Neural progenitor cell (in vitro differentiated cells): ENCODE measurements around the gene GLYATL3.

ENCODE experiments used
- EZH2 ChIP-seq: fragments of 200-600 bp; sonication (generic); IDR thresholded peaks from 2 replicates; pipeline ENCODE4 v1.6.1; 2017; ENCODE audit warnings: antibody characterized with exemption, mild to moderate bottlenecking, moderate library complexity
- TF ChIP-seq, protein P1 (sequence below): fragments of 200-600 bp; sonication (generic); IDR thresholded peaks from 2 replicates; pipeline ENCODE4 v1.5.1; 2017; ENCODE audit warnings: antibody characterized with exemption, mild to moderate bottlenecking

DNA sequence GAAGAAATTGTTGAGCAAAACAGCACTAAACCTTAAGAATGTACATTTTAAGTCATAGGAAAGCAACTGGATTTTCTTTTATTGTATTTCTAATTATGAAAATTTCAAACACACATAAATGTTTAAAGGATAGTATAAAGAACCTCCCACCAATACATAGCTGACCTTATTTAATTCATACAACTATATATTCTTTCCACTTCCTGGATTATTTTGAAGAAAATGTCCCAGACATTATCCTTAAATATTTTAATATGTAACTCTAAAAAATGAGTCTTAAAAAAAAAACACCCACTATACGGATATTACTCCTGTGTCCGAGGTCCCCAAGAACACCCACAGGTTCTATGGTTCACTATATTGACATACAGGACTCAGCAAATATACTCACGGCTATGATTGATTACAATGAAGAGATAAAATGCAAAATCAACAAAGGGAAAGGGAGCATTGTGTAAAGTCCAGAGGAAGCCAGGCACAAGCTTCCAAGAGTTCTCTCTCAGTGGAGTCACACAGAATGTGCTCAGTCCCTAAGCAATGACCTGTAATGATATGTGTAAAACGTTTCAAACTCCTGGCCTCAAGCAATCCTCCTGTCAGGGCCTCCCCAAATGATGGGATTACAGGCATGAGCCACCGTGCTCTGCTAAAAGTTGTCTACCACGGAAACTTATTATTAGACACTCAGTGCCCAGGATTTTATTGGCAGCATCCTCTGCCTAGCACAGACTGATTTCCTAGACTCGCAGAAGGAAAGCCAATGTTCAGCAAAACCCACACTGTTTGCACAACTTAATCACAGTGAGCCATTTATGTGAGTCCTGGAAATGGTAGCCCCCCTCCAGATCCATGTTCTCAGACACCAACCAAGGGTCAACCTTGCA, 23.2 kb downstream of the GLYATL3 start:
- TF ChIP-seq EZH2, result no peak
- TF ChIP-seq, protein P1, sequence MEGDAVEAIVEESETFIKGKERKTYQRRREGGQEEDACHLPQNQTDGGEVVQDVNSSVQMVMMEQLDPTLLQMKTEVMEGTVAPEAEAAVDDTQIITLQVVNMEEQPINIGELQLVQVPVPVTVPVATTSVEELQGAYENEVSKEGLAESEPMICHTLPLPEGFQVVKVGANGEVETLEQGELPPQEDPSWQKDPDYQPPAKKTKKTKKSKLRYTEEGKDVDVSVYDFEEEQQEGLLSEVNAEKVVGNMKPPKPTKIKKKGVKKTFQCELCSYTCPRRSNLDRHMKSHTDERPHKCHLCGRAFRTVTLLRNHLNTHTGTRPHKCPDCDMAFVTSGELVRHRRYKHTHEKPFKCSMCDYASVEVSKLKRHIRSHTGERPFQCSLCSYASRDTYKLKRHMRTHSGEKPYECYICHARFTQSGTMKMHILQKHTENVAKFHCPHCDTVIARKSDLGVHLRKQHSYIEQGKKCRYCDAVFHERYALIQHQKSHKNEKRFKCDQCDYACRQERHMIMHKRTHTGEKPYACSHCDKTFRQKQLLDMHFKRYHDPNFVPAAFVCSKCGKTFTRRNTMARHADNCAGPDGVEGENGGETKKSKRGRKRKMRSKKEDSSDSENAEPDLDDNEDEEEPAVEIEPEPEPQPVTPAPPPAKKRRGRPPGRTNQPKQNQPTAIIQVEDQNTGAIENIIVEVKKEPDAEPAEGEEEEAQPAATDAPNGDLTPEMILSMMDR, result no peak
